ENCODE results near the gene NAB2.

- TF ChIP-seq POLR2A (IDR thresholded peaks at IDR 0.05), result no peak
- TF ChIP-seq CTCF (IDR thresholded peaks at IDR 0.05), result no peak
- no peak for TF ChIP-seq EP300 (IDR thresholded peaks at IDR 0.05)
Measured at GRCh38 chr12:57110104-57111030, 21.5 kb downstream of the NAB2 start.
